Nephron progenitor cell (in vitro differentiated cells): ENCODE data around the gene PRR16.

Experiments used
- DNase-seq: peaks from one replicate; pipeline ENCODE4 v3.0.0; 2021
- H3K27ac Mint-ChIP-seq: 2 replicates; pipeline ENCODE4 v1.8.0; 2021; ENCODE audit warnings: mild to moderate bottlenecking, moderate library complexity, mixed read lengths
- H3K27me3 Mint-ChIP-seq: 2 replicates; pipeline ENCODE4 v1.8.0; 2021; ENCODE audit warnings: mild to moderate bottlenecking, low read depth, mixed read lengths; ENCODE audit not compliant: poor library complexity
- H3K36me3 Mint-ChIP-seq: 2 replicates; pipeline ENCODE4 v1.8.0; 2021; ENCODE audit warnings: low read depth, mixed read lengths
- H3K4me1 Mint-ChIP-seq: 2 replicates; pipeline ENCODE4 v1.8.0; 2021; ENCODE audit warnings: mixed read lengths
- H3K4me3 Mint-ChIP-seq: 2 replicates; pipeline ENCODE4 v1.8.0; 2021; ENCODE audit warnings: mild to moderate bottlenecking, moderate library complexity, mixed read lengths
- H3K9me3 Mint-ChIP-seq: 2 replicates; pipeline ENCODE4 v1.8.0; 2021; ENCODE audit warnings: mild to moderate bottlenecking, moderate library complexity, mixed read lengths
- TF ChIP-seq, protein P1 (sequence below): fragments of 200-600 bp; sonication (generic); IDR thresholded peaks from 2 replicates; pipeline ENCODE4 v1.5.0; 2021; ENCODE audit warnings: antibody characterized with exemption

The PRR16 gene

DNA sequence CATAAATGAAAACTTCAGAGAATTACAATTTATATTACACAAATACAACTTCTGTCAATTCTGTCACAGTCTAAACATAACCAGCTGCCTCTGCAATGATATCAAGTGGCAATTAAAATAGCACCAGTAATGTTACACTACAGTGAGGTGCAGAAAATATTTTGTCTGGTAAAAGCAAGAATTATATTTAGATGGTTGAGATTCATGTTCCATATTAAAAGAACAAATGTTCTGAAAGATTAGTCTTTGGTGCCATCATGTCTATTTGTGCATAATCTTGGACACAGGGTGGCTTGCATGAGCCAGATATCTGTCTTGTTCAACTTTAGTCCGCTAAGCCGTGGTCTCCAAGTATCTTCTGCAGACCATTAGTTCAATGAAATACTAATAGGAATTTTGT, 29.0 kb upstream of the PRR16 start:
- Mint-ChIP-seq H3K36me3 (peaks cover 9% of the 10 kb centered on the region), H3K9me3 (peaks cover 15% of the 10 kb centered on the region), H3K27ac (no peak overlapping the region), H3K4me3 (no peak overlapping the region), H3K27me3 (no peaks in the 10 kb centered on the region), H3K4me1 (no peaks in the 10 kb centered on the region)
- TF ChIP-seq, protein P1, sequence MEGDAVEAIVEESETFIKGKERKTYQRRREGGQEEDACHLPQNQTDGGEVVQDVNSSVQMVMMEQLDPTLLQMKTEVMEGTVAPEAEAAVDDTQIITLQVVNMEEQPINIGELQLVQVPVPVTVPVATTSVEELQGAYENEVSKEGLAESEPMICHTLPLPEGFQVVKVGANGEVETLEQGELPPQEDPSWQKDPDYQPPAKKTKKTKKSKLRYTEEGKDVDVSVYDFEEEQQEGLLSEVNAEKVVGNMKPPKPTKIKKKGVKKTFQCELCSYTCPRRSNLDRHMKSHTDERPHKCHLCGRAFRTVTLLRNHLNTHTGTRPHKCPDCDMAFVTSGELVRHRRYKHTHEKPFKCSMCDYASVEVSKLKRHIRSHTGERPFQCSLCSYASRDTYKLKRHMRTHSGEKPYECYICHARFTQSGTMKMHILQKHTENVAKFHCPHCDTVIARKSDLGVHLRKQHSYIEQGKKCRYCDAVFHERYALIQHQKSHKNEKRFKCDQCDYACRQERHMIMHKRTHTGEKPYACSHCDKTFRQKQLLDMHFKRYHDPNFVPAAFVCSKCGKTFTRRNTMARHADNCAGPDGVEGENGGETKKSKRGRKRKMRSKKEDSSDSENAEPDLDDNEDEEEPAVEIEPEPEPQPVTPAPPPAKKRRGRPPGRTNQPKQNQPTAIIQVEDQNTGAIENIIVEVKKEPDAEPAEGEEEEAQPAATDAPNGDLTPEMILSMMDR, result no peak
- DNase-seq, result no peak

DNA sequence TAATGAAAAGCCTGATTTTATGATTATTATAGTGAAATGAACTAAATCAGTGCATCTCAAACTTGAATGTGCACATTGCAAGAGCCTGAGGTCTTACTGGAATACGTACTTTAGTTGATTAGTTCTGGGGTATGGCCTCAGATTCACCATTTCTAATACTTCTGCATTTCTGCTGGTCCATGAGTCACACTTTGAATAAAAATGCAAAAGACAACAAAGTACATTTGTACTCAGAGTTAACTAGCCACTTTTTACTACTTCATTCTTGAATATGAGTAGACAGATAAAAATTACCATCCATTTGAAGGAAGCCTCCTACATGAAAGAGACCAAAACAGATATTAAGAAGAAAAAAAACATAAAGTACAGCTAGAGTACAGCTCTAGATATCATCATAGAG, 27.1 kb upstream of the PRR16 start:
- DNase-seq, result no peak
- H3K9me3 Mint-ChIP-seq, result no peaks in the 10 kb centered on the region
- H3K27ac Mint-ChIP-seq, result no peak overlapping the region

DNA sequence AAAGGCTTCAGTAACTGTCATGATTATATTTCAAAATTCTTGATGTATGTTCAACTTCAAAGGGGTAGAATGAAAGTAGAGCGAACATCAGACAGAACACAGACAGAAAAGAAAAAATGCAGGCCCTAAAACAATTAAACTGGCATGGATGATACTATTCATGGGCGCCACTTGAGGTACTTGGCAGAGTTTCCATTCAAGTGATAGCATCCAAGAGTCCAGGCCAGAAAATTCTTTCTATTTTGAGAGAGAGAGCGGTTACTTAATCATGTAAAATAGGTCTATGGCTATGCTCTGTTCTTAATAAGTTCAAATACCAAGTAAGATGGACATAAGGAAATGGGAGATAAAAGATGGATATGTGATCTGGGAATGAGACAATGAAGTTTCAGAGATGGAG, 21.4 kb upstream of the PRR16 start:
- Mint-ChIP-seq H3K36me3 (no peaks in the 10 kb centered on the region), H3K4me3 (no peak overlapping the region), H3K27ac (no peak overlapping the region), H3K9me3 (no peaks in the 10 kb centered on the region), H3K4me1 (no peaks in the 10 kb centered on the region), H3K27me3 (no peaks in the 10 kb centered on the region)
- TF ChIP-seq, protein P1, result no peak
- DNase-seq, result no peak

More for the DNA sequence above, 27.1 kb upstream of the PRR16 start:
- H3K36me3 Mint-ChIP-seq, result no peaks in the 10 kb centered on the region
- no peaks in the 10 kb centered on the region for H3K4me1 Mint-ChIP-seq
- TF ChIP-seq, protein P1, result no peak
- H3K27me3 Mint-ChIP-seq, result no peaks in the 10 kb centered on the region
- no peak overlapping the region for H3K4me3 Mint-ChIP-seq

DNA sequence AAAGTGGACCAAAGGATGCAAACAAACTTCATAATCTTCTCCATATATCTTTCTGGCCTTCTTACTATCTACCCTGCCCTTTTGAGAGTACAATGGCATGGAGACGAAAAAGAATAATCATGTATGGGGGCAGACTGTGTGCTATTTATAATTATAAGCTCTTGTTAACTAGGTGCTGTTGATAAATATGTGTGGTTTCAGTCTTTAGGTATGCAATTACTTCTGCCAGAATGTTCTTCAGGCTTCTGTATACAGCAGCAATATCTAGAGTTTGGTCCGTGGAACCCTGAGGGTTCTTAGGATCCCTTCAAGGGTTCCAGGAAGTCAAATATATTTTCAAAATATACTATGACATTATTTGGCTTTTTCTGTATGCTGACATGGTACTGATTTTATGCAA, 20.5 kb upstream of the PRR16 start:
- TF ChIP-seq, protein P1, result no peak
- Mint-ChIP-seq H3K27ac (no peak overlapping the region), H3K4me3 (no peak overlapping the region), H3K9me3 (no peaks in the 10 kb centered on the region), H3K27me3 (no peaks in the 10 kb centered on the region), H3K36me3 (no peaks in the 10 kb centered on the region), H3K4me1 (no peaks in the 10 kb centered on the region)
- DNase-seq, result no peak

DNA sequence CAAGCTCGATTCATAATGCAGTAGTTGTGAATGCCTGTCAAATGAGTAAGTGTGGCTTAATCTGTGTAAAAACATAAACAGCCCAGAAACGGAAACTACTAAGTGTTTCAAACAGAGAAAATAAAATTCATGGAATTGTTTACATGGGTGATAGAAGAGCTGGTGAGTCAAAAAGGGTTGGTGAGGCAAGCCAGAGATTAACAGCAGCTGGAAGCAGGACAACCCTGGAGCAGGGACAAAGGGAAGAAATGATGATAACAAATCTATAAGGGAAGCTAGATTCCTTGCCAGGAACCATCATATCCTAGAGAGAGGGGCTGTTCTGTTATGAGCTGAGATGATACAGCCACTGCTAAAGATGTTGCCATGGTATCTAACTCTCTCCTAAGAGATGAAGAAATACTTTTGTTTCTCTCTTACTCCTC, 18.0 kb upstream of the PRR16 start:
- DNase-seq, result no peak
- no peak overlapping the region for H3K27ac Mint-ChIP-seq
- no peaks in the 10 kb centered on the region for H3K9me3 Mint-ChIP-seq
- no peaks in the 10 kb centered on the region for H3K36me3 Mint-ChIP-seq
- no peaks in the 10 kb centered on the region for H3K27me3 Mint-ChIP-seq
- peaks cover 5% of the 10 kb centered on the region for H3K4me1 Mint-ChIP-seq
- TF ChIP-seq, protein P1, result no peak
- no peak overlapping the region for H3K4me3 Mint-ChIP-seq

DNA sequence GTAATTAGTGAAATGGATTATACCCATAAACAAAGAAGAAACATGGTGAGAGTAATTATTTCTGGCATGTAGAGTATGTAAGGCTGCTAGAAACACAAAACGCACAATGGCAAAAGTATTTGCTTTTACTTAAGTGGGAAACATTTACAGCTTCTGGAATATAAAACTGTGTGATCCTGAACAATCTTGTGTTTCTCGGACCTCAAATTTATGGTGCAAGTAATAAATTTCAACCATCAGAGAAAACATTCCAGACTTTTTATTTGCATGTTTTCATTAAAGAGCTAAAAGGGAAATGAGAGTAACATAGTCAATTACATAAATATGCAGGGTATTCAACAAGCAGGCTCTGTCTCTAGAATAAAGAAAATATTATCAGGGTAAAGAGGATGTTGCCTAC, 17.2 kb upstream of the PRR16 start:
- TF ChIP-seq, protein P1, result no peak
- Mint-ChIP-seq H3K27ac (no peak overlapping the region), H3K36me3 (no peaks in the 10 kb centered on the region), H3K4me3 (no peak overlapping the region), H3K9me3 (no peaks in the 10 kb centered on the region), H3K4me1 (peaks cover 5% of the 10 kb centered on the region), H3K27me3 (no peaks in the 10 kb centered on the region)
- no peak for DNase-seq
